Astrocyte (in vitro differentiated cells and primary cell): Measurements from ENCODE around the gene DIAPH2. TPM values are rescaled to one million over a fixed set of nuclear protein-coding genes. Genes with fewer than 3 reads are reported as not detected.

ENCODE experiments used
- DNase-seq: peaks from one replicate; pipeline ENCODE4 v3.0.0-alpha.2; 2010; ENCODE audit warnings: low read depth
- FAIRE-seq: peaks from 2 replicates; lab custom pipeline; 2011; peaks lifted over from hg19 to GRCh38; lab: Jason Lieb, UNC
- H2AFZ ChIP-seq: 2 replicates; pipeline ENCODE4 v1.6.0; 2012; ENCODE audit warnings: low read depth, low read length, inconsistent platforms
- H3K27ac ChIP-seq: 2 replicates; pipeline ENCODE4 v1.5.1; 2011; ENCODE audit warnings: low read depth, low read length, inconsistent platforms
- H3K27me3 ChIP-seq: 2 replicates; pipeline ENCODE4 v1.6.0; 2011; ENCODE audit warnings: low read length, inconsistent platforms; ENCODE audit not compliant: insufficient read depth
- H3K36me3 ChIP-seq: 2 replicates; pipeline ENCODE4 v1.5.1; 2011; ENCODE audit warnings: low read length, inconsistent platforms; ENCODE audit not compliant: insufficient read depth
- H3K4me1 ChIP-seq: 2 replicates; pipeline ENCODE4 v1.5.1; 2011; ENCODE audit warnings: low read length, inconsistent platforms; ENCODE audit not compliant: insufficient read depth
- H3K4me2 ChIP-seq: 2 replicates; pipeline ENCODE4 v1.6.0; 2012; ENCODE audit warnings: low read length, inconsistent platforms
- H3K4me3 ChIP-seq: 2 replicates; pipeline ENCODE4 v1.5.1; 2011; ENCODE audit warnings: low read depth, mild to moderate bottlenecking, low read length, inconsistent platforms; ENCODE audit not compliant: insufficient read depth
- H3K79me2 ChIP-seq: 2 replicates; pipeline ENCODE4 v1.6.0; 2012; ENCODE audit warnings: mild to moderate bottlenecking, low read length, inconsistent platforms; ENCODE audit not compliant: insufficient read depth
- H3K9ac ChIP-seq: 2 replicates; pipeline ENCODE4 v1.6.0; 2012; ENCODE audit warnings: mild to moderate bottlenecking, low read length, inconsistent platforms
- H3K9me3 ChIP-seq: 2 replicates; pipeline ENCODE4 v1.5.1; 2012; ENCODE audit warnings: low read depth, mild to moderate bottlenecking, low read length, inconsistent platforms; ENCODE audit not compliant: insufficient read depth
- H4K20me1 ChIP-seq: 2 replicates; pipeline ENCODE4 v1.6.0; 2012; ENCODE audit warnings: low read length, inconsistent platforms; ENCODE audit not compliant: insufficient read depth
- H3K27ac Mint-ChIP-seq: one replicate; pipeline ENCODE4 v1.8.0; 2021; ENCODE audit warnings: mild to moderate bottlenecking, mixed read lengths; ENCODE audit not compliant: unreplicated experiment
- H3K27me3 Mint-ChIP-seq: one replicate; pipeline ENCODE4 v1.8.0; 2021; ENCODE audit warnings: low read depth, mixed read lengths; ENCODE audit not compliant: unreplicated experiment
- H3K36me3 Mint-ChIP-seq: one replicate; pipeline ENCODE4 v1.8.0; 2021; ENCODE audit warnings: low read depth, mixed read lengths; ENCODE audit not compliant: unreplicated experiment
- H3K4me1 Mint-ChIP-seq: one replicate; pipeline ENCODE4 v1.8.0; 2021; ENCODE audit warnings: low read depth, mixed read lengths; ENCODE audit not compliant: unreplicated experiment
- H3K4me3 Mint-ChIP-seq: one replicate; pipeline ENCODE4 v1.8.0; 2021; ENCODE audit warnings: mild to moderate bottlenecking, moderate library complexity, mixed read lengths; ENCODE audit not compliant: unreplicated experiment
- H3K9me3 Mint-ChIP-seq: one replicate; pipeline ENCODE4 v1.8.0; 2021; ENCODE audit warnings: mild to moderate bottlenecking, mixed read lengths; ENCODE audit not compliant: unreplicated experiment
- CTCF ChIP-seq: IDR thresholded peaks from 2 replicates; pipeline ENCODE4 v1.5.1; 2011; ENCODE audit warnings: low read depth, mild to moderate bottlenecking, inconsistent platforms, low read length, moderate library complexity; ENCODE audit not compliant: insufficient read depth
- EZH2 ChIP-seq: IDR thresholded peaks from 2 replicates; pipeline ENCODE4 v1.6.1; 2012; ENCODE audit warnings: mild to moderate bottlenecking, low read length, inconsistent platforms; ENCODE audit not compliant: insufficient read depth
- total RNA-seq: library from RNA; stranded (reverse); gene quantifications from 2 replicates; pipeline ENCODE4 v1.2.1, GENCODE V29; 2021

DIAPH2 gene
- total RNA-seq, 1 donor from 2014 or later, result 9.8 TPM

- Mint-ChIP-seq H3K27ac (no peak overlapping the region), H3K9me3 (no peaks in the 10 kb centered on the region), H3K36me3 (no peaks in the 10 kb centered on the region), H3K4me1 (peaks cover 16% of the 10 kb centered on the region), H3K27me3 (no peaks in the 10 kb centered on the region), H3K4me3 (no peak overlapping the region)
- no peak overlapping the region for H3K4me3 ChIP-seq
- H4K20me1 ChIP-seq, result no peaks in the 10 kb centered on the region
- no peaks in the 10 kb centered on the region for H3K27me3 ChIP-seq
- H3K4me2 ChIP-seq, result no peak overlapping the region
- H3K4me1 ChIP-seq, result peaks cover 7% of the 10 kb centered on the region
- no peak for DNase-seq
- H3K27ac ChIP-seq, result no peak overlapping the region
- no peak for TF ChIP-seq EZH2
- no peak for TF ChIP-seq CTCF
- no peak overlapping the region for H3K9ac ChIP-seq
- peaks cover 2% of the 10 kb centered on the region for H3K9me3 ChIP-seq
- no peaks in the 10 kb centered on the region for H3K36me3 ChIP-seq
- peak; percentile 59 for FAIRE-seq
- H2AFZ ChIP-seq, result no peak overlapping the region
- H3K79me2 ChIP-seq, result no peaks in the 10 kb centered on the region
Observed at GRCh38 chrX:97527725-97528124, 843.1 kb downstream of the DIAPH2 start.

GRCh38 chrX:97529536-97530200 is 845.0 kb downstream of the DIAPH2 start:
- Mint-ChIP-seq H3K36me3 (no peaks in the 10 kb centered on the region), H3K4me3 (no peak overlapping the region), H3K4me1 (peaks cover 14% of the 10 kb centered on the region), H3K27ac (no peak overlapping the region), H3K27me3 (no peaks in the 10 kb centered on the region), H3K9me3 (no peaks in the 10 kb centered on the region)
- Histone ChIP-seq H3K27me3 (no peaks in the 10 kb centered on the region), H3K4me2 (no peak overlapping the region), H4K20me1 (no peaks in the 10 kb centered on the region), H2AFZ (no peak overlapping the region), H3K4me3 (no peak overlapping the region), H3K9me3 (peaks cover 2% of the 10 kb centered on the region), H3K36me3 (no peaks in the 10 kb centered on the region), H3K9ac (no peak overlapping the region), H3K79me2 (no peaks in the 10 kb centered on the region), H3K27ac (no peak overlapping the region), H3K4me1 (peaks cover 6% of the 10 kb centered on the region)
- DNase-seq (peak; percentile 72), FAIRE-seq (peak; percentile 78)
- no peak for TF ChIP-seq CTCF
- no peak for TF ChIP-seq EZH2

GRCh38 chrX:97531825-97532224 is 847.2 kb downstream of the DIAPH2 start:
- Histone ChIP-seq H2AFZ (no peak overlapping the region), H3K36me3 (no peaks in the 10 kb centered on the region), H4K20me1 (no peaks in the 10 kb centered on the region), H3K9me3 (peaks cover 2% of the 10 kb centered on the region), H3K4me3 (no peak overlapping the region), H3K4me1 (no peaks in the 10 kb centered on the region), H3K4me2 (no peak overlapping the region), H3K9ac (no peak overlapping the region), H3K27ac (no peak overlapping the region), H3K27me3 (no peaks in the 10 kb centered on the region), H3K79me2 (no peaks in the 10 kb centered on the region)
- no peak for DNase-seq
- H3K36me3 Mint-ChIP-seq, result no peaks in the 10 kb centered on the region
- TF ChIP-seq CTCF (no peak), EZH2 (no peak)
- no peak overlapping the region for H3K4me3 Mint-ChIP-seq
- no peaks in the 10 kb centered on the region for H3K9me3 Mint-ChIP-seq
- H3K27me3 Mint-ChIP-seq, result no peaks in the 10 kb centered on the region
- no peak overlapping the region for H3K27ac Mint-ChIP-seq
- peak; percentile 83 for FAIRE-seq
- H3K4me1 Mint-ChIP-seq, result peaks cover 4% of the 10 kb centered on the region
